HepG2 (cell line): ENCODE data around the gene GPR155. TPM values are rescaled to one million over a fixed set of nuclear protein-coding genes. Genes with fewer than 3 reads are reported as not detected.
A peak's percentile ranks its signal among the peaks of the same experiment; 100 is the strongest.
"Not testable (repeated sequence)": the region's sequence is repeated elsewhere in the genome, so short reads cannot be mapped to it uniquely, and the experiment has no call there.

Source experiments
- ATAC-seq: fragments of 200-7000 bp; cut with Tn5 transposase; 3 replicates; pipeline ENCODE4 v1.9.1; 2020; ENCODE audit warnings: mild to moderate bottlenecking, moderate library complexity
- BruUV-seq: library from RNA; stranded (reverse); fragments of 400-500 nt; replicated peaks from 2 replicates; lab custom pipeline; 2021; lab: Mats Ljungman, UMichigan
- CTCF ChIA-PET: fragments of 300-600 bp; formaldehyde crosslinking; extraction: SDS; loops from one replicate; lab custom pipeline; 2021; ENCODE audit warnings: low total read pairs, inconsistent platforms, low intra/inter-chr PET ratio; lab: Yijun Ruan, JAX
- POLR2A ChIA-PET: fragments of 350-600 bp; sonication (Branson Sonifier 250); formaldehyde crosslinking; loops from one replicate; lab custom pipeline; 2020; ENCODE audit warnings: antibody characterized with exemption, inconsistent platforms; lab: Yijun Ruan, JAX
- DNase-seq: peaks from one replicate; pipeline ENCODE4 v3.0.0-alpha.2; 2015; ENCODE audit warnings: low spot score
- FAIRE-seq: peaks from 3 replicates; lab custom pipeline; 2011; peaks lifted over from hg19 to GRCh38; lab: Jason Lieb, UNC
- H2AFZ ChIP-seq: one replicate; pipeline ENCODE4 v1.6.1; 2011; ENCODE audit warnings: low read length, inconsistent platforms
- H3K27ac ChIP-seq: fragments of 300-600 bp; 3 replicates; pipeline ENCODE4 v1.8.0; 2011; ENCODE audit warnings: mixed run types, mild to moderate bottlenecking, mixed read lengths, low read length, inconsistent platforms; ENCODE audit not compliant: insufficient read depth; ENCODE audit errors: extremely low read length
- H3K27me3 ChIP-seq, 2 experiments: fragments of 200-600 bp in 1 of 2; 2 replicates in 1 of 2; 3 replicates in 1 of 2; pipeline versions ENCODE4 v1.6.0 to v1.8.0; 2011; ENCODE audit warnings: low read length in 2 of 2, mild to moderate bottlenecking in 2 of 2, moderate library complexity in 2 of 2, inconsistent platforms in 1 of 2; ENCODE audit not compliant: insufficient read depth in 2 of 2, control insufficient read depth in 1 of 2
- H3K36me3 ChIP-seq, 2 experiments: fragments of 200-600 bp in 1 of 2; replicated peaks in 1 of 2; 2 replicates in 1 of 2; 3 replicates in 1 of 2; pipeline versions ENCODE4 v1.5.1 to v1.8.0; 2011; ENCODE audit warnings: low read length in 2 of 2, inconsistent platforms in 1 of 2; ENCODE audit not compliant: insufficient read depth in 2 of 2, control insufficient read depth in 1 of 2
- H3K4me1 ChIP-seq: 2 replicates; pipeline ENCODE4 v1.5.1; 2012; ENCODE audit warnings: low read length, inconsistent platforms; ENCODE audit not compliant: insufficient read depth
- H3K4me2 ChIP-seq: 2 replicates; pipeline ENCODE4 v1.6.0; 2011; ENCODE audit warnings: low read depth, low read length, inconsistent platforms
- H3K4me3 ChIP-seq, 3 experiments: fragments of 200-600 bp in 1 of 3; sonication (generic), shearing (Covaris generic) in 1 of 3; replicated peaks in 1 of 3; 2 replicates each; pipeline ENCODE4 v1.5.1; 2011 to 2016; ENCODE audit warnings: low read length in 3 of 3, inconsistent platforms in 2 of 3, low read depth in 2 of 3, mild to moderate bottlenecking in 2 of 3, control low read depth in 1 of 3, mixed read lengths in 1 of 3; ENCODE audit not compliant: insufficient read depth in 1 of 3
- H3K79me2 ChIP-seq: one replicate; pipeline ENCODE4 v1.6.1; 2011; ENCODE audit warnings: low read length, inconsistent platforms; ENCODE audit not compliant: insufficient read depth
- H3K9ac ChIP-seq: 2 replicates; pipeline ENCODE4 v1.6.0; 2011; ENCODE audit warnings: mild to moderate bottlenecking, low read depth, low read length, inconsistent platforms; ENCODE audit not compliant: insufficient read depth
- H3K9me3 ChIP-seq: 2 replicates; pipeline ENCODE4 v1.5.1; 2012; ENCODE audit warnings: mild to moderate bottlenecking, low read length
- H4K20me1 ChIP-seq: 2 replicates; pipeline ENCODE4 v1.6.0; 2011; ENCODE audit warnings: inconsistent platforms, mild to moderate bottlenecking, low read length, moderate library complexity; ENCODE audit not compliant: insufficient read depth
- HNF4G ChIP-seq, 2 experiments: sonication (generic) in 1 of 2; formaldehyde crosslinking in 1 of 2; IDR thresholded peaks; 2 replicates each; pipeline versions ENCODE4 v1.4.0 to v1.6.1; 2011 to 2020; ENCODE audit warnings: borderline replicate concordance in 2 of 2, low read depth in 2 of 2, mild to moderate bottlenecking in 2 of 2, low read length in 1 of 2, missing genetic modification reagents in 1 of 2, moderate library complexity in 1 of 2
- TBX3 ChIP-seq: fragments of 450-650 bp; IDR thresholded peaks from 2 replicates; pipeline ENCODE4 v1.6.1; 2017; ENCODE audit warnings: antibody characterized with exemption, mild to moderate bottlenecking, inconsistent platforms, borderline replicate concordance
- TEAD3 ChIP-seq: optimal IDR thresholded peaks from 2 replicates; pipeline ENCODE3; 2016; ENCODE audit warnings: borderline replicate concordance
- WGBS: methylation state at CpG from one replicate; pipeline ENCODE4 v1.1.6; 2017; ENCODE audit warnings: low lambda C conversion rate; 5-methylcytosine and 5-hydroxymethylcytosine counted together
- in situ Hi-C: cut with HindIII; loops from 2 replicates; pipeline ENCODE4 v1.10.0; 2017; ENCODE audit warnings: low pct_unique_long_range_greater_than_20kb; ENCODE audit not compliant: extremely low pct_ligation_motif_present
- intact Hi-C: fragments of 100-400 bp; cut with micrococcal nuclease; formaldehyde crosslinking; loops from one replicate; pipeline ENCODE4 v1.10.0; 2022; ENCODE audit not compliant: unreplicated experiment
- polyA plus RNA-seq, 8 experiments: library from polyadenylated mRNA; depleted of rRNA in 3 of 8; stranded (reverse) in 7 of 8; unstranded in 1 of 8; fragments of >200 nt; fragmentation: Illumina TruSeq in 4 of 8; extraction: Trizol in 4 of 8; gene quantifications; 2 replicates each; pipeline versions ENCODE4 v1.2.1 to v1.2.3, GENCODE V29; 2011 to 2016; ENCODE audit warnings: low read depth in 4 of 8, missing spikeins in 1 of 8, mixed read lengths in 1 of 8; ENCODE audit not compliant: insufficient read depth in 1 of 8
- total RNA-seq, 5 experiments: library from RNA; depleted of rRNA; stranded (reverse); fragments of >200 nt; fragmentation: Illumina TruSeq; extraction: Trizol; gene quantifications; 2 replicates each; pipeline ENCODE4 v1.2.3, GENCODE V29; 2016; ENCODE audit warnings: low read depth in 1 of 5

Gene GPR155
- total and polyA plus RNA-seq, 2 of the 13 experiments (the other 11 are each of a cell fraction or from before 2014, with no cell fraction given), result 0.15 to 0.49 TPM

DNA sequence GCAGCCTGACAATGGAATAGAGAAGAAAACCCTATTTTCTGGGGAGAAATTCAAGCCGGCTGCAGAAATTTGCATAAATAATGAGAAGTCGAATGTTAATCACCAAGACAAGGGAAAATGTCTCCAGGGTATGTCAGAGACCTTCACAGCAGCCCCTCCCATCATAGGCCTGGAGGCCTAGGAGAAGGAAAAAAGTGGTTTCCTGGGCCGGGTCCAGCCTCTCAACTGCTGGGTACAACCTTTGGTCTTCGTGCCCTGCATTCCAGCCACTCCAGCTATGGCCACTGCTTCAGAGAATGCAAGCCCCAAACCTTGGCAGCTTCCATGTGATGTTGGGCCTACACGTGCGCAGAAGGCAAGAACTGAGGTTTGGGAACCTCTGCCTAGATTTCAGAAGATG, 97.3 kb downstream of the GPR155 start:
- H3K4me2 ChIP-seq, result no peak overlapping the region
- no TSS peak for BruUV-seq
- no peak for TF ChIP-seq TBX3
- no peak for TF ChIP-seq HNF4G (IDR thresholded peaks at IDR 0.05; ENCODE audit: borderline replicate concordance, low read depth, low read length)
- no peak for TF ChIP-seq HNF4G (CRISPR knock-in tag; IDR thresholded peaks at IDR 0.05; ENCODE audit: borderline replicate concordance, low read depth)
- peak; percentile 29 for TF ChIP-seq TEAD3 (CRISPR knock-in tag)
- in situ Hi-C loops (no loop called here), intact Hi-C loops (no loop called here)
- ATAC-seq (no peak; the same call in 2 of the 3 replicates), DNase-seq (no peak), FAIRE-seq (no peak)
- ChIA-PET POLR2A (no interaction called here), CTCF (no interaction called here)
- peaks cover 9 to 46% of the 10 kb centered on the region in 2 experiments; a peak in 4 of 5 replicates for H3K36me3 ChIP-seq
- no peak overlapping the region for H3K4me3 ChIP-seq
- no peak overlapping the region for H3K27ac ChIP-seq
- no peaks in the 10 kb centered on the region for H3K9me3 ChIP-seq
- 92% methylated on average over 6 of the region's 6 CpGs for WGBS
- no peaks in the 10 kb centered on the region; the same call in 1 of the 2 replicates for H4K20me1 ChIP-seq
- no peak overlapping the region for H3K9ac ChIP-seq
- H3K79me2 ChIP-seq, result peaks cover 33% of the 10 kb centered on the region
- no peaks in the 10 kb centered on the region for H3K27me3 ChIP-seq
- peaks cover 50% of the 10 kb centered on the region for H3K4me1 ChIP-seq
- H2AFZ ChIP-seq, result no peak overlapping the region

DNA sequence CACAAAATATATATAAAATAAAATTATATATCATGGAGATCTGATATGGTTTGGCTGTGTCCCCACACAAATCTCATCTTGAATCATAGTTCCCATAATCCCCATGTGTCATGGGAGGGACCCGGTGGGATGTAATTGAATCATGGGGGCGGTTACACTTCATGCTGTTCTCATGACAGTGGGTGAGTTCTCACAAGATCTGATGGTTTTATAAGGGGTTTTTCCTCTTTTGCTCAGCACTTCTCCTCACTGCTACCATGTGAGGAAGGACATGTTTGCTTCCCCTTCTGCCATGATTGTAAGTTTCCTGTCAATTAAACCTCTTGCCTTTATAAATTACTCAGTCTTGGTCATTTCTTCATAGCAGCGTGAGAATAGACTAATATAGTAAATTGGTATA, 98.1 kb downstream of the GPR155 start:
- H2AFZ ChIP-seq, H3K27ac ChIP-seq, POLR2A ChIA-PET: not testable (repeated sequence)

More for the DNA sequence above, 98.1 kb downstream of the GPR155 start:
- peaks cover 42% of the 10 kb centered on the region for H3K4me1 ChIP-seq
- intact Hi-C loops, BruUV-seq, CTCF ChIA-PET, H4K20me1 ChIP-seq, DNase-seq, FAIRE-seq, H3K4me2 ChIP-seq, H3K27me3 ChIP-seq, in situ Hi-C loops, H3K9ac ChIP-seq, ATAC-seq, H3K4me3 ChIP-seq, H3K9me3 ChIP-seq: not testable (repeated sequence)
- peaks cover 31% of the 10 kb centered on the region for H3K79me2 ChIP-seq
- 95% methylated on average over 3 of the region's 3 CpGs for WGBS
- peaks cover 9 to 53% of the 10 kb centered on the region in 2 experiments; a peak in 4 of 5 replicates for H3K36me3 ChIP-seq
